Measurements from ENCODE around the gene VASN. TPM values are rescaled to one million over a fixed set of nuclear protein-coding genes. Genes with fewer than 3 reads are reported as not detected.

The VASN gene
- total and polyA plus RNA-seq, 12 donors = 0.77 to 44.7 (median 21.3) TPM

GRCh38 chr16:4380119-4381063 is 8.7 kb downstream of the VASN start:
- Histone ChIP-seq H3K4me1 (replicated peaks in 1 of 2) (peaks cover 16 to 25% of the 10 kb centered on the region in 2 donors), H3K9me3 (replicated peaks in 1 of 3) (no peaks in the 10 kb centered on the region), H3K36me3 (replicated peaks in 1 of 2) (peaks cover 0 to 43% of the 10 kb centered on the region in 2 donors), H3K27ac (peak overlapping the region in 1 of 5 donors; percentile 6), H3K27me3 (no peaks in the 10 kb centered on the region), H3K4me3 (no peak overlapping the region)
- intact Hi-C loops (cut with DNase I) = no loop called here
- WGBS, 4 donors = 81 to 93% (median 84%) methylated on average over 19 to 26 of the region's 26 CpGs
- DNase-seq = no peak
- no peak for TF ChIP-seq POLR2A (IDR thresholded peaks at IDR 0.05)
- no peak for TF ChIP-seq CTCF (IDR thresholded peaks at IDR 0.05)

GRCh38 chr16:4381072-4381934 is 9.7 kb downstream of the VASN start:
- Histone ChIP-seq H3K27ac (no peak overlapping the region), H3K4me1 (replicated peaks in 1 of 2) (peaks cover 7 to 18% of the 10 kb centered on the region in 2 donors), H3K4me3 (no peak overlapping the region), H3K9me3 (replicated peaks in 1 of 3) (no peaks in the 10 kb centered on the region), H3K27me3 (no peaks in the 10 kb centered on the region), H3K36me3 (replicated peaks in 1 of 2) (peaks cover 0 to 43% of the 10 kb centered on the region in 2 donors)
- TF ChIP-seq CTCF (IDR thresholded peaks at IDR 0.05) (no peak), POLR2A (IDR thresholded peaks at IDR 0.05) (no peak)
- 94 to 97% (median 95%) methylated on average over 26 to 59 of the region's 59 CpGs; no CpG with 5 or more reads in 1 of the 4 donors for WGBS, 4 donors
- intact Hi-C loops (cut with DNase I) = no loop called here
- DNase-seq = no peak

GRCh38 chr16:4381935-4382794 is 10.5 kb downstream of the VASN start:
- WGBS, 4 donors = 95 to 97% (median 95%) methylated on average over 17 to 55 of the region's 55 CpGs
- H3K27ac ChIP-seq = peak overlapping the region in 1 of 5 donors; percentile 16
- no peaks in the 10 kb centered on the region for H3K27me3 ChIP-seq

More at GRCh38 chr16:4381935-4382794, 10.5 kb downstream of the VASN start:
- H3K36me3 ChIP-seq (replicated peaks in 1 of 2) = peaks cover 0 to 43% of the 10 kb centered on the region in 2 donors
- no peak overlapping the region for H3K4me3 ChIP-seq
- H3K4me1 ChIP-seq (replicated peaks in 1 of 2) = peaks cover 3 to 19% of the 10 kb centered on the region in 2 donors
- TF ChIP-seq POLR2A (IDR thresholded peaks at IDR 0.05) = no peak
- TF ChIP-seq CTCF (IDR thresholded peaks at IDR 0.05) = no peak
- intact Hi-C loops (cut with DNase I) = no loop called here
- no peaks in the 10 kb centered on the region for H3K9me3 ChIP-seq (replicated peaks in 1 of 3)
- DNase-seq = no peak
